Smooth muscle cell (in vitro differentiated cells): Measurements from ENCODE around the gene IGF2R. TPM values are rescaled to one million over a fixed set of nuclear protein-coding genes. Genes with fewer than 3 reads are reported as not detected.
"Not testable (repeated sequence)": the region's sequence is repeated elsewhere in the genome, so short reads cannot be mapped to it uniquely, and the experiment has no call there.

Experiments
- DNase-seq: peaks from one replicate; lab custom pipeline; 2025; ENCODE audit not compliant: unreplicated experiment; lab: John Stamatoyannopoulos, UW
- H2AFZ ChIP-seq: fragments of 200-600 bp; sonication (generic); 2 replicates; pipeline ENCODE4 v1.6.0; 2016; ENCODE audit warnings: antibody characterized with exemption, low read depth, mild to moderate bottlenecking
- H3F3A ChIP-seq: fragments of 200-600 bp; sonication (generic); 2 replicates; pipeline ENCODE4 v1.6.0; 2017; ENCODE audit warnings: antibody characterized with exemption, low read depth
- H3K27ac ChIP-seq: fragments of 200-600 bp; sonication (generic); 2 replicates; pipeline ENCODE4 v1.5.1; 2016; ENCODE audit warnings: low read depth, mild to moderate bottlenecking
- H3K27me3 ChIP-seq: fragments of 200-600 bp; sonication (generic); 2 replicates; pipeline ENCODE4 v1.6.1; 2016; ENCODE audit warnings: low read depth, mild to moderate bottlenecking
- H3K36me3 ChIP-seq: fragments of 200-600 bp; sonication (generic); 2 replicates; pipeline ENCODE4 v1.5.1; 2016; ENCODE audit warnings: low read depth
- H3K4me1 ChIP-seq: fragments of 200-600 bp; sonication (generic); 2 replicates; pipeline ENCODE4 v1.5.1; 2016; ENCODE audit warnings: low read depth
- H3K4me2 ChIP-seq: fragments of 200-600 bp; sonication (generic); 2 replicates; pipeline ENCODE4 v1.6.0; 2016; ENCODE audit warnings: mild to moderate bottlenecking
- H3K4me3 ChIP-seq: fragments of 200-600 bp; sonication (generic); 2 replicates; pipeline ENCODE4 v1.5.1; 2016; ENCODE audit warnings: mild to moderate bottlenecking
- H3K79me2 ChIP-seq: fragments of 200-600 bp; sonication (generic); 2 replicates; pipeline ENCODE4 v1.6.0; 2016; ENCODE audit warnings: low read depth, mild to moderate bottlenecking
- H3K9ac ChIP-seq: fragments of 200-600 bp; sonication (generic); 2 replicates; pipeline ENCODE4 v1.6.0; 2016; ENCODE audit warnings: low read depth
- H3K9me3 ChIP-seq: fragments of 200-600 bp; sonication (generic); replicated peaks from 2 replicates; pipeline ENCODE4 v1.5.1; 2016; ENCODE audit warnings: low read depth
- H4K20me1 ChIP-seq: fragments of 200-600 bp; sonication (generic); 2 replicates; pipeline ENCODE4 v1.6.0; 2016; ENCODE audit warnings: low read depth
- WGBS: methylation state at CpG from one replicate; pipeline ENCODE4 v1.1.7; 2016; ENCODE audit warnings: low lambda C conversion rate; 5-methylcytosine and 5-hydroxymethylcytosine counted together
- polyA plus RNA-seq: library from polyadenylated mRNA; unstranded; fragments of >200 nt; fragmentation: Nextera tagmentation; extraction: Ambion mirVana; gene quantifications from 2 replicates; pipeline ENCODE4 v1.2.1, GENCODE V29; 2016
- total RNA-seq: library from RNA; depleted of rRNA; stranded (reverse); fragments of >200 nt; gene quantifications from 2 replicates; pipeline ENCODE4 v1.2.3, GENCODE V29; 2014
- TF ChIP-seq, protein P1 (sequence below): fragments of 200-600 bp; sonication (generic); IDR thresholded peaks from 2 replicates; pipeline ENCODE4 v1.5.1; 2017; ENCODE audit warnings: borderline replicate concordance, mild to moderate bottlenecking, antibody characterized with exemption; ENCODE audit not compliant: insufficient read depth, poor library complexity, severe bottlenecking

Gene IGF2R, protein sequence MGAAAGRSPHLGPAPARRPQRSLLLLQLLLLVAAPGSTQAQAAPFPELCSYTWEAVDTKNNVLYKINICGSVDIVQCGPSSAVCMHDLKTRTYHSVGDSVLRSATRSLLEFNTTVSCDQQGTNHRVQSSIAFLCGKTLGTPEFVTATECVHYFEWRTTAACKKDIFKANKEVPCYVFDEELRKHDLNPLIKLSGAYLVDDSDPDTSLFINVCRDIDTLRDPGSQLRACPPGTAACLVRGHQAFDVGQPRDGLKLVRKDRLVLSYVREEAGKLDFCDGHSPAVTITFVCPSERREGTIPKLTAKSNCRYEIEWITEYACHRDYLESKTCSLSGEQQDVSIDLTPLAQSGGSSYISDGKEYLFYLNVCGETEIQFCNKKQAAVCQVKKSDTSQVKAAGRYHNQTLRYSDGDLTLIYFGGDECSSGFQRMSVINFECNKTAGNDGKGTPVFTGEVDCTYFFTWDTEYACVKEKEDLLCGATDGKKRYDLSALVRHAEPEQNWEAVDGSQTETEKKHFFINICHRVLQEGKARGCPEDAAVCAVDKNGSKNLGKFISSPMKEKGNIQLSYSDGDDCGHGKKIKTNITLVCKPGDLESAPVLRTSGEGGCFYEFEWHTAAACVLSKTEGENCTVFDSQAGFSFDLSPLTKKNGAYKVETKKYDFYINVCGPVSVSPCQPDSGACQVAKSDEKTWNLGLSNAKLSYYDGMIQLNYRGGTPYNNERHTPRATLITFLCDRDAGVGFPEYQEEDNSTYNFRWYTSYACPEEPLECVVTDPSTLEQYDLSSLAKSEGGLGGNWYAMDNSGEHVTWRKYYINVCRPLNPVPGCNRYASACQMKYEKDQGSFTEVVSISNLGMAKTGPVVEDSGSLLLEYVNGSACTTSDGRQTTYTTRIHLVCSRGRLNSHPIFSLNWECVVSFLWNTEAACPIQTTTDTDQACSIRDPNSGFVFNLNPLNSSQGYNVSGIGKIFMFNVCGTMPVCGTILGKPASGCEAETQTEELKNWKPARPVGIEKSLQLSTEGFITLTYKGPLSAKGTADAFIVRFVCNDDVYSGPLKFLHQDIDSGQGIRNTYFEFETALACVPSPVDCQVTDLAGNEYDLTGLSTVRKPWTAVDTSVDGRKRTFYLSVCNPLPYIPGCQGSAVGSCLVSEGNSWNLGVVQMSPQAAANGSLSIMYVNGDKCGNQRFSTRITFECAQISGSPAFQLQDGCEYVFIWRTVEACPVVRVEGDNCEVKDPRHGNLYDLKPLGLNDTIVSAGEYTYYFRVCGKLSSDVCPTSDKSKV (N-terminal part only)
- total RNA-seq = 64.5 and 77.4 TPM in 2 replicates
- polyA plus RNA-seq = 43.9 and 44.7 TPM in 2 replicates

DNA sequence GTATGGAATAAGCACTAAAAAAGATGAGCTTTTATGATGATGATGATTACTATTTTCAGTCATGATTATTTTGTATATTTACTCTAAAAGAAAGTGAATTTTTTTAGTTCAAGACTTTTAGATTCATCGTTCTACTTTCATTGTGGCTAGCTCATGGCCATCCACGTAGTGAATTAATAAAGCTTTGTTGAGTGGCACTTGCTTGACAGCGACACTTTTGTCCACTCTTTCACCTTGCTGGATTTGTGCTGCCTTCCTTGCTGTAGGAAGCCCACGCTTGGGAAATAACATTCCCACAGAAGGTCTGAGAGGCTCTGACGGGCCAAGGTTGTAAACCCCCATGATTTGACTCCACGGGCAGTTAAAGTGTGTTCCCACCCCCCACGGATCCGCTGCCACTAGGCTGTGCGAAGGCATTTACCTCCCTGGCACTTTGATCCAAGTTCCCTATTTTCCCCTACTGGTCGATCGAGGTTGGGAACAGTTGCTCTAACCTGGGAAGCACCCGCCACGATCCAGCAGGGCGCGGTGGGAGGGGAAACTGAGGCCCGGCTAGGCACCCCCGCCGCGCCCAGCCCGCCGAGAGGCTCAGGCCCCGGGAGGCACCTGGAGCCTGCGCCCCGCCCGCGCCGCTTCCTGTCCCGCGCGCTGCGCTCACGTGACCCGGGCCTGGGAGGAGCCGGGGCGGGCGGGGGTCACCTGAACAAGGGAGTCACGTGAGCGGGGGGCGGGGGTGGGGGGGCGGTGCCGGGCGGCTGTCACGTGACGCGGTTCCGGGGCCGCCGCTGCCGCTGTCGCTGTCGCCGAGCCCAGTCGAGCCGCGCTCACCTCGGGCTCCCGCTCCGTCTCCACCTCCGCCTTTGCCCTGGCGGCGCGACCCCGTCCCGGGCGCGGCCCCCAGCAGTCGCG, at the start of gene IGF2R:
IGF2R (plus strand) TSS at position 788 of the 909 bp plus-strand sequence. CDS start 165 bp downstream, outside the sequence.
- WGBS = 8% methylated on average over 19 of the region's 68 CpGs
- H3K4me3 ChIP-seq = peak within 1 kb of the TSS; percentile 97
- TF ChIP-seq, protein P1, sequence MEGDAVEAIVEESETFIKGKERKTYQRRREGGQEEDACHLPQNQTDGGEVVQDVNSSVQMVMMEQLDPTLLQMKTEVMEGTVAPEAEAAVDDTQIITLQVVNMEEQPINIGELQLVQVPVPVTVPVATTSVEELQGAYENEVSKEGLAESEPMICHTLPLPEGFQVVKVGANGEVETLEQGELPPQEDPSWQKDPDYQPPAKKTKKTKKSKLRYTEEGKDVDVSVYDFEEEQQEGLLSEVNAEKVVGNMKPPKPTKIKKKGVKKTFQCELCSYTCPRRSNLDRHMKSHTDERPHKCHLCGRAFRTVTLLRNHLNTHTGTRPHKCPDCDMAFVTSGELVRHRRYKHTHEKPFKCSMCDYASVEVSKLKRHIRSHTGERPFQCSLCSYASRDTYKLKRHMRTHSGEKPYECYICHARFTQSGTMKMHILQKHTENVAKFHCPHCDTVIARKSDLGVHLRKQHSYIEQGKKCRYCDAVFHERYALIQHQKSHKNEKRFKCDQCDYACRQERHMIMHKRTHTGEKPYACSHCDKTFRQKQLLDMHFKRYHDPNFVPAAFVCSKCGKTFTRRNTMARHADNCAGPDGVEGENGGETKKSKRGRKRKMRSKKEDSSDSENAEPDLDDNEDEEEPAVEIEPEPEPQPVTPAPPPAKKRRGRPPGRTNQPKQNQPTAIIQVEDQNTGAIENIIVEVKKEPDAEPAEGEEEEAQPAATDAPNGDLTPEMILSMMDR = peak; percentile 11
- peak within 1 kb of the TSS; percentile 90 for H3K4me2 ChIP-seq
- peak within 1 kb of the TSS; percentile 92 for H2AFZ ChIP-seq
- peaks cover 22% of the 10 kb centered on the region for H3K27me3 ChIP-seq
- no peaks in the 10 kb centered on the region for H3K36me3 ChIP-seq
- H3F3A ChIP-seq = no peaks in the 10 kb centered on the region
- H4K20me1 ChIP-seq = peaks cover 34% of the 10 kb centered on the region
- peaks cover 10% of the 10 kb centered on the region for H3K4me1 ChIP-seq
- H3K9ac ChIP-seq = peak within 1 kb of the TSS; percentile 91
- peak; percentile 73 for DNase-seq
- peaks cover 44% of the 10 kb centered on the region for H3K79me2 ChIP-seq
- H3K27ac ChIP-seq = peak within 1 kb of the TSS; percentile 84
- no peaks in the 10 kb centered on the region for H3K9me3 ChIP-seq

DNA sequence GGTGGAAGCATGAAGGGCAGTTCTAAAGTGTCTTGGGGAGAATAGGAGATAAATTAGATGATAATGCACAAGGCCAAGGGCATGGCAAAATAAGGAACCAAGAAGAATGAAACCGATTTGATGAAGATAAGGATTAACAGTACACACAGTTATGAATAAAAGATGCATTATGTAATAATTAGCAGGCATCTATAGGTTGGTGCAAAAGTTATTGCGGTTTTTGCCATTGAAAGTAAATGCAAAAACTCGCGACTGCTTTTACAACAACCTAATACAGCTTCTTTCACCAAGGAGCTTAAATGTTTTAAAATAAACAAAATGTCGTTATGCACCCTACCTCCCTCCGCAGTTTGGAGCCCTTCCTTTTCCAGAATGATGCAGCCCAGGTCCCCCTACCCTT, 49.1 kb upstream of the IGF2R start:
- H3K27me3 ChIP-seq = no peaks in the 10 kb centered on the region
- H3K9ac ChIP-seq = no peak overlapping the region
- no peaks in the 10 kb centered on the region for H4K20me1 ChIP-seq
- H3K9me3 ChIP-seq = no peaks in the 10 kb centered on the region
- H3K36me3 ChIP-seq = no peaks in the 10 kb centered on the region
- H3F3A ChIP-seq = no peaks in the 10 kb centered on the region
- TF ChIP-seq, protein P1 = no peak
- no peak overlapping the region for H2AFZ ChIP-seq
- no peaks in the 10 kb centered on the region for H3K79me2 ChIP-seq
- no peak overlapping the region for H3K27ac ChIP-seq
- WGBS = 94% methylated on average over 6 of the region's 6 CpGs
- H3K4me3 ChIP-seq = no peak overlapping the region
- H3K4me2 ChIP-seq = no peak overlapping the region
- DNase-seq = no peak
- H3K4me1 ChIP-seq = no peaks in the 10 kb centered on the region

DNA sequence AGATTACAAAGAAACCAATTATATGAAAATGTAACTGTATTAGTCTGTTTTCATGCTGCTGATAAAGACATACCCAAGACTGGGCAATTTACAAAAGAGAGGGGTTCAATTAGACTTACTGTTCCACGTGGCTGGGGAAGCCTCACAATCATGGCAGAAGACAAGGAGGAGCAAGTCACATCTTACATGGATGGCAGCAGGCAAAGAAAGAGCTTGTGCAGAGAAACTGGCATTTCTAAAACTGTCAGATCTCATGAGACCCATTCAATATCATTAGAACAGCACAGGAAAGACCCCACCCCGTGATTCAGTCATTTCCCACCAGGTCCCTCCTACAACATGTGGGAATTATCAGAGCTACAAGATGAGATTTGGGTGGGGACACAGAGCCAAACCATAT, 44.7 kb upstream of the IGF2R start:
- H3K4me2 ChIP-seq, H3K9ac ChIP-seq, H3K4me1 ChIP-seq, H3K9me3 ChIP-seq, H4K20me1 ChIP-seq, DNase-seq, H3K79me2 ChIP-seq, H2AFZ ChIP-seq, H3K27ac ChIP-seq, H3K27me3 ChIP-seq, H3F3A ChIP-seq, H3K4me3 ChIP-seq, H3K36me3 ChIP-seq: not testable (repeated sequence)
- WGBS = 64% methylated on average over 2 of the region's 2 CpGs
